GM12872 (cell line): ENCODE results near the gene NEBL.

Experiments
- TF ChIP-seq, protein P1 (sequence below): IDR thresholded peaks from 3 replicates; pipeline ENCODE4 v1.5.1; 2011; ENCODE audit warnings: low read depth, mild to moderate bottlenecking, low read length, moderate library complexity; ENCODE audit not compliant: insufficient read depth

NEBL gene

DNA sequence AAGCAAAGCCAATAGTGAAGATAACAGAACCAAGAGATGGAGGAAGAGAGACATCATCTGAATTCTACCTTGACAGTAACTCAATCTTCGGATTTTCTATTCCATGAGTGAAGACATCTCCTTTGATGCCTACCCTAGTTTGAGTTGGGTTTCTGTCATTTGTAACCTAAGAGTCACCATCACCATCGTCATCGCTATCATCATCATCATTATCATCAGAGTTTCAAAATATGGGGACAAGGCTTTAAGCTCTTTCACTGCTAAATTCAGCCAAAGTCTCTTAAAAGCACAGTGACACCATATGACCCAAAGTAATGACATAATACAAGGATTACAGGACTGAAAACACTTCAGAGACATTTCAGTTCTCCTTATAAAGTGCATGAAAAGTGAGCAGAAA lies 57.2 kb downstream of the NEBL start:
- TF ChIP-seq, protein P1, sequence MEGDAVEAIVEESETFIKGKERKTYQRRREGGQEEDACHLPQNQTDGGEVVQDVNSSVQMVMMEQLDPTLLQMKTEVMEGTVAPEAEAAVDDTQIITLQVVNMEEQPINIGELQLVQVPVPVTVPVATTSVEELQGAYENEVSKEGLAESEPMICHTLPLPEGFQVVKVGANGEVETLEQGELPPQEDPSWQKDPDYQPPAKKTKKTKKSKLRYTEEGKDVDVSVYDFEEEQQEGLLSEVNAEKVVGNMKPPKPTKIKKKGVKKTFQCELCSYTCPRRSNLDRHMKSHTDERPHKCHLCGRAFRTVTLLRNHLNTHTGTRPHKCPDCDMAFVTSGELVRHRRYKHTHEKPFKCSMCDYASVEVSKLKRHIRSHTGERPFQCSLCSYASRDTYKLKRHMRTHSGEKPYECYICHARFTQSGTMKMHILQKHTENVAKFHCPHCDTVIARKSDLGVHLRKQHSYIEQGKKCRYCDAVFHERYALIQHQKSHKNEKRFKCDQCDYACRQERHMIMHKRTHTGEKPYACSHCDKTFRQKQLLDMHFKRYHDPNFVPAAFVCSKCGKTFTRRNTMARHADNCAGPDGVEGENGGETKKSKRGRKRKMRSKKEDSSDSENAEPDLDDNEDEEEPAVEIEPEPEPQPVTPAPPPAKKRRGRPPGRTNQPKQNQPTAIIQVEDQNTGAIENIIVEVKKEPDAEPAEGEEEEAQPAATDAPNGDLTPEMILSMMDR = no peak

DNA sequence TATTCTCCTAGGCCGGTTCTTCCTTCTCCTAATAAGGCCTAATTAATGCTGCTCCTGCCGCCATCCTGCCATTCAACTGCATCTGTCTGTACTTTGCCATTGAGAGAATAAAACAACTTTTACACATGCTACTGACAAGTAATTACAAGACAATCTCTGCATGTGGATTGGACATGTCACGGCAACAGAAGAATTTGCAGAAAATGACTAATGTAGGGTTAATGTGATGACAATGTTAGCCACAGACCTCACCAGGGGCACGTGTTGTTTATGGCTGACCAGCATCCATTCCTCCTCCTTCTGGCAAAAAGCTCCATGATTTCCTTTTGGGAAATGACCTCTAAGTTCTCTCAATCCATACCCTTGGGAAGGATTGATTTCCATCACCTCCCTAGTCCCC lies 58.0 kb downstream of the NEBL start:
- TF ChIP-seq, protein P1 = no peak

GRCh38 chr10:20836401-20836800 lies 60.7 kb downstream of the NEBL start:
- TF ChIP-seq, protein P1 = no peak

DNA sequence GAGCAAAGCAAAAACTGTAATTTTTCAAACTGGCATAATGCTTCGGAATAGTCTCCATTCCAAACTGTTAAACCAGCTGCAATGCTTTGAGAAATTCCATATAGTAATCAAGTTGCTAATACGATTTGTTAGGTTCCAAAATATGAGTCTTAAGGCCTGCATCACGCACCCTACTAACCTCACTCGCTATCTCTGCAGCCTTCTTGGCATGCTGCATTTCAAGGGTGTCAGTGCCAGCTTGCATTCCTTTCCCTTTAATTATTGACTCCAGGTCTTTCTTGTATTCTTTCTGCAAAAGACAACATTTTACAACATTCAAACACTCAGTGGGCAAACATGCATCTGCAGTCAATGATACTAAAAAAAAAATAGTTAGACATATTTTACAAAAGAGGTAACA lies 61.8 kb downstream of the NEBL start:
- TF ChIP-seq, protein P1 = no peak

DNA sequence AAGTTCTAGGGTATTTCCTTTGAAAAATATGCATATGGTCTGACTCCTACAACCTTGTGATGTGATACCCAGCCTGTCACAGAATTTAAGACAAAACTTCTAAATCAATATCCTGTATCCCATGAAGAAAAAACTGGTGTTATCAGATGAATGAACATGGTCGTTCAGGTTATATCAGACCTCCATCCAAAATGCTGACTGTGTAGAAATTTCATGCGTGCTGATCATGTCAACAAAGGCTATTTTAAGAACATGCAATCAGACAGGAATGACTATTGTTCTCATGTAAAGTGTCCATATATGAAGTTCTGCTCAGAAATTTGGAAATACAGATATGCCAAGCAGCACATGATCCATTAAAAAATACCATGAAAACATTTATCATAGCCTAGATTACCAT lies 62.3 kb downstream of the NEBL start:
- TF ChIP-seq, protein P1 = no peak

DNA sequence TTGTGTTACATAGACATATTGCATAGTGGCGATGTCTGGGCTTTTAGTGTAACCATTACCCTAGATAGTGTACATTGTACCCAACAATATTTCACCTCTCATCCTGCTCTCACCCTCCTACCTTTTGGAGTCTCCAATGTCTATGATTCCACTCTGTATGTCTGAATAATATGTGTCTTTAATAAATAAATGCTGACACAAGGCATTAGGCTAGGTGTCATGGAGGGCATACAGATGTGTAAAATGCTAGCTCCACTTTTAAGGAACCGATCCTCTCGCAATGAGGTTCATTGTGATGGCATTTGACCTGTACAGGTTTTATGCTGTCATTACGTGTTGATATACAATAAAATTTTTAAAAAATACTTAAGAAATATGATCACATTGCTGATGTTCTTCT lies 74.3 kb downstream of the NEBL start:
- TF ChIP-seq, protein P1 = no peak

DNA sequence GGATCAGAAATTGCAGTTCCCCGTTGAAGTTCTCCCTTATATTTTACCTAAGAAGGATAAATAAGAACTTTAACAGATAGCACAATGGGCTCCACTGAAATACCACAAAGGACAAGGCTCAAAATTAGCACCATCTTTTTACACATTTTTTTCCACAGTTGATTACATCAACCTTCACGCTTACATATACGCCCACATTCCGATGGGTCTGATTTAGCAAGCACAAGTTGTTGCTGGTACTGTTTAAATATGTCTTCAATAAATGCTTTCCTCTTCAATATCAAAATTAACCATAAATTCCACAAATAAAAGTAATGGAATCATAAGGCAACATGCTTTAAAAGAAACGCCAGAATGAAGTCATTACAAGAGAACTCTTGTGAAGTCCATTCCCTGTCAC lies 79.5 kb downstream of the NEBL start:
- TF ChIP-seq, protein P1 = no peak

GRCh38 chr10:20817116-20817515 lies 80.0 kb downstream of the NEBL start:
- TF ChIP-seq, protein P1 = no peak
